KBM-7 (cell line): ENCODE data around the gene OPRD1.
"Not testable (repeated sequence)": the region's sequence is repeated elsewhere in the genome, so short reads cannot be mapped to it uniquely, and the experiment has no call there.

Experiments used
- DNase-seq: peaks from one replicate; pipeline ENCODE4 v3.0.0-alpha.2; 2015
- in situ Hi-C: fragments of 300-500 bp; cut with MboI; formaldehyde crosslinking; loops from 2 replicates; pipeline ENCODE4 v1.14.3; 2020; ENCODE audit warnings: low sequenced_read_pairs, low pct_unique_long_range_greater_than_20kb, mixed read lengths

OPRD1 gene

GRCh38 chr1:28833381-28833780 lies 21.4 kb downstream of the OPRD1 start:
- no peak for DNase-seq
- in situ Hi-C loops, result no loop called here

GRCh38 chr1:28835237-28835650 lies 23.3 kb downstream of the OPRD1 start:
- in situ Hi-C loops, result no loop called here
- no peak for DNase-seq

GRCh38 chr1:28836421-28836956 lies 24.5 kb downstream of the OPRD1 start:
- in situ Hi-C loops, result no loop called here
- DNase-seq, result no peak

GRCh38 chr1:28840928-28841544 lies 29.1 kb downstream of the OPRD1 start:
- in situ Hi-C loops, result no loop called here
- no peak for DNase-seq

DNA sequence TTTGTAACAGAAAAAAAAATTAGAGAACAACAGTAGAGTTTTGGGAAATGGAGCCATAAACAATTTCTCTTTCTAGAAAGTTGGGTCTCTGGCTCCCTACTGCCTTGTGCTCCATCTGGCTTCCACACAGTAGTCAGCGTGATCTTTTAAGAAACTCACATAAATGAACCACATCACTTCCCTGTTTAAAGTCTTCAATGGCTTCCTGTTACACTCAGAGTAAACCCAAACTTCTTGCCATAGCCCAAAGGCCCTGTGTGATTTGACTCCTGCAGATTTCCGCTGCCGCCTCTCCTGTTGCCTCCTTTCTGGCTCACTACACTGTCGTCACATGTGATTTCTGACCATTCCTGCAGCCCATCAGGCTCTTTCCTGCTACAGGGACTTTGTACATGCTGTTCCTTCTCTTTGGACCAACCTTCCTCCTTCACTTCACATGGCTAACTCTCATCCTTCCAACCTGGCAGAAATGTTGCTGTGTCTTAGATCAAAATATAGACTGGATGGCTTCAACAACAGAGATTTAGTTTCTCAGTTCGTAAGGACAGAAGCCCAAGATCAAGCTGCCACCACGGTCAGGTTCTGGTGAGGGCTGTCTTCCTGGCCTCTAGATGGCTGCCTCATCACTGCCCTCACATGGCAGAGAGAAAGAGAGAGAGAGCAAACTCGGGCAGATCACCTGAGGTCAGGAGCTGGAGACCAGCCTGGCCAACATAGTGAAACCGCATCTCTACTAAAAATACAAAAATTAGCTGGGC lies 34.0 kb downstream of the OPRD1 start:
- DNase-seq, result peak; percentile 61
- in situ Hi-C loops, result no loop called here

DNA sequence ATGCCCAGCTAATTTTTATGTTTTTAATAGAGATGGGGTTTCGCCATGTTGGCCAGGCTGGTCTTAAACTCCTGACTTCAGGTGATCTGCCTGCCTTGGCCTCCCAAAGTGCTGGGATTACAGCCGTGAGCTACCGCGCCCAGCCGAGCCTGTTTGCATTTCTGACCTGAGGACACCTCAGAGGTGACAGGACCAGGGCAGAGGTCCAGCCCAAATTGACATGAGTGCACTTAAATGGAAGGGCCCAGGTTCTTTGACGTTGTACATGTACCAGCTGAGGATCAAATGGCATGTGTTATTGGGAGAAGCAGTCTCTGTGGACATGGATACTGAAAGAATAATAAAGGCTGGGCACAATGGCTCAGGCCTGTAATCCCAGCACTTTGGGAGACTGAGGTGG lies 35.2 kb downstream of the OPRD1 start:
- DNase-seq, in situ Hi-C loops: not testable (repeated sequence)

- DNase-seq, result no peak
- in situ Hi-C loops, result no loop called here
Measured at GRCh38 chr1:28848416-28848815, 36.4 kb downstream of the OPRD1 start.

DNA sequence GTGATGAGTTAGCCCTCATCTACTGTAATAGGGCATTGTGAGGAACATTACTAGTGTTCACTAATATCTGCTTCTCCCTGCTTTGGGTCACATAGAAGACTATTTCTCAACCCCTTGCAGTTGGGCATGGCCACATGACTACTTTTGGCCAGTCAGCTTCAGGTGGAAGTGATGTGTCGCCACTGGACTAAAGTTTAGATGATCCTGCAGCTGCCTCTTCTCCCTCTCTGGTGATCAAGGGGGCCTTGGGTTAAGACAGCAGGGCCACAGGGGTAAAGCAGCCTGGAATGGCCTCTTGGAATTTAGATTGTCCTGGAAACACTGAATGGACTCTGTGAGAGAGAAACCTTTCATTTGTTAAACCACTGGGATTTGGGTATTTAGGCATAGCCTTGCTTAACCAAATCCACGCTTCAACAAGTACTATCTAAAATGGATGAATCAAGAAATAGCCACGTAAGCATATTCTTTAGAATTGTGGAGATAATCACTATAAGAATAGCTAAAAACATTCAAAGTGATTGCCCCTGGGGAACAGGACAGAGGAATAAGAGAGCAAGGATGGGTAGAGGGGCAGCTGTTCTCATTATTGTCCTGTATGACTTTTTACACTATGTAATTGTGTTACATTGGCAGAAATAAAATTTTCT lies 41.2 kb downstream of the OPRD1 start:
- DNase-seq, result no peak
- in situ Hi-C loops, result loop anchor here (25.0 kb wide), 1 partner anchor 216 kb away; the partner anchor contains the start of genes RNU11 and TAF12

DNA sequence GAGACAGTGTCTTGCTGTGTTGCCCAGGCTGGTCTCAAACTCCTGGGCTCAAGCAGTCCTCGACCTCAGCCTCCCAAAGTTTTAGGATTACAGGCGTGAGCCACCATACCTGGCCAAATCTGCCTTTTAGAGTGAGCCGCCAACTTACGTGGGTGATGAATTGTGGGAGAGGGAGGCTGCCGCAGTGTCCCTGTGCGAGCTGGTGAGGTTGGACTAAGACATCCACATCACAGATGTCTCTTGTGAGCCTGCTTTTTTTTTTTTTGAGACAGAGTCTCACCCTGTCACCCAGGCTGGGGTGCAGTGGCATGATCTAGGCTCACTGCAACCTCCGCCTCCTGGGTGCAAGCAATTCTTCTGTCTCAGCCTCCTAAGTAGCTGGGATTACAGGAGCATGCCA lies 42.4 kb downstream of the OPRD1 start:
- in situ Hi-C loops, result loop anchor here (25.0 kb wide), 1 partner anchor 217 kb away; the partner anchor contains the start of genes RNU11 and TAF12
- DNase-seq, result not testable (repeated sequence)

GRCh38 chr1:28855046-28855445 lies 43.1 kb downstream of the OPRD1 start:
- in situ Hi-C loops, result loop anchor here (25.0 kb wide), 1 partner anchor 218 kb away; the partner anchor contains the start of genes RNU11 and TAF12
- DNase-seq, result no peak

- in situ Hi-C loops, result loop anchor here (25.0 kb wide), 1 partner anchor 218 kb away; the partner anchor contains the start of genes RNU11 and TAF12
- DNase-seq, result no peak
Measured at GRCh38 chr1:28855469-28855951, 43.5 kb downstream of the OPRD1 start.

GRCh38 chr1:28855969-28856368 lies 44.0 kb downstream of the OPRD1 start:
- no peak for DNase-seq
- in situ Hi-C loops, result loop anchor here (25.0 kb wide), 1 partner anchor 219 kb away; the partner anchor contains the start of genes RNU11 and TAF12

GRCh38 chr1:28860332-28861073 lies 48.5 kb downstream of the OPRD1 start:
- DNase-seq, result no peak

DNA sequence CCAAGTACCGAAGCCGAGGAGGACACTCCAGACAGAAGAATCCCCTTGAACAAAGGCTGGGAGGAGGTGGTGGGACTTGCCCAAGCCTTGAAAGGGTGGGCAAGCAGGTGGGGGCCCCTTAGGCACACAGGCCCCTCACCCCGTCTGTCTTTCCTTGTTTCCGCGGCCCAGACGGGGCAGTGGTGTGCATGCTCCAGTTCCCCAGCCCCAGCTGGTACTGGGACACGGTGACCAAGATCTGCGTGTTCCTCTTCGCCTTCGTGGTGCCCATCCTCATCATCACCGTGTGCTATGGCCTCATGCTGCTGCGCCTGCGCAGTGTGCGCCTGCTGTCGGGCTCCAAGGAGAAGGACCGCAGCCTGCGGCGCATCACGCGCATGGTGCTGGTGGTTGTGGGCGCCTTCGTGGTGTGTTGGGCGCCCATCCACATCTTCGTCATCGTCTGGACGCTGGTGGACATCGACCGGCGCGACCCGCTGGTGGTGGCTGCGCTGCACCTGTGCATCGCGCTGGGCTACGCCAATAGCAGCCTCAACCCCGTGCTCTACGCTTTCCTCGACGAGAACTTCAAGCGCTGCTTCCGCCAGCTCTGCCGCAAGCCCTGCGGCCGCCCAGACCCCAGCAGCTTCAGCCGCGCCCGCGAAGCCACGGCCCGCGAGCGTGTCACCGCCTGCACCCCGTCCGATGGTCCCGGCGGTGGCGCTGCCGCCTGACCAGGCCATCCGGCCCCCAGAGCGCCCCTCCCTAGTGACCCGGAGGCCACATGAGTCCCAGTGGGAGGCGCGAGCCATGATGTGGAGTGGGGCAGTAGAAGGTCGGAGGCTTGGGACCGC lies 50.8 kb downstream of the OPRD1 start:
- in situ Hi-C loops, result loop anchor here (25.0 kb wide), 1 partner anchor 225 kb away; the partner anchor contains the start of genes RNU11 and TAF12
- no peak for DNase-seq

More at GRCh38 chr1:28860332-28861073, 48.5 kb downstream of the OPRD1 start:
- in situ Hi-C loops, result loop anchor here (25.0 kb wide), 1 partner anchor 223 kb away; the partner anchor contains the start of genes RNU11 and TAF12

DNA sequence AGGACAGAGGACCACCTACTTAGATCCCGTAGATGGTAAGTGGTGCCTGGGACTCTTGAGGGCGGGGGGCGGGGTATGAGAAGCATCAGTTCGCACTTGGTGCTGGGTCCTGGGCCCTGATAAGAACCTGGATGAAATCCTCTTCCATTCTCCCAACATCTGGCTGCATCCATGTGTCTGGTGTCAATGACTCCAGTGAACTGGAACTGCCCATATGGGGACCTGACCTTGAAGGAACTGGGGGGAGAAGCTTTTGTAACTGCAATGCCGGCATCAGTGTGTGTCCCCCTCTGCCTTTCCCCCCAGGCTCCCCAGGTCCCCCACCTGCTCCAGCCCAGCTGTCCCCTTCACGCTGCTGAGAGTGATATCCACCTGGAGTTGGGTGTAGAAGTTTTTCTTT lies 52.7 kb downstream of the OPRD1 start:
- in situ Hi-C loops, result loop anchor here (25.0 kb wide), 1 partner anchor 227 kb away; the partner anchor contains the start of genes RNU11 and TAF12

DNA sequence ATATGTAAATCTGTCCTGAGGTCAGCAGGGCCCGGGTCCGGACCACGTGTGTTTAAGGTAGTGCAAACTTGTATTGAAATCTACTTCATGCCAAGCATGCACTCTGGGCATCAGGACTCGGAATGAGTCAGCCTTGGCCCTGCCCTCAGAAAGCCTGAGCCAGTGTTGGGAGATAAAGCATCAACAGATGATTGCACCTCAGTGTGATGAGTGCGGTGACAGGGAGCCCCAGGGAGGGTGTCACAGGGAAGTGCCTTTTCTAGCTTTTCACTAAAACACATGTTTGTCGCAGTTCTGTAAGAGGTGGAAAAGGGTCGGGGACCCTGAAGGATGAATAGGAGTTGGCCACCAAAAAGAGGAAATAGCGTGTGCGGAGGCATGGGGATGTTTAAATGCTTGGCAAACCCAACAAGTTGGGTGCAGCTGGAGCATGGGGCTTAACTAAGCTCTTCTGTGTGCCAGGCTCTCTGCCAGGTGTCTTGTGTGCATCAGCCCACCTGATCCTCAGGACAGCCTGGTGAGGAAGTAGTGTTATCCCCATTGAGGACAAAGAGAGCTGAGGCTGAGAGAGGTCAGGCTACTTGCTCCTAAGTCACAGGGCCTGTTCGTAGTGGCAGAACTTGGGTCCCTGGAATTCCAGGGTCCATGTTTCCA lies 54.2 kb downstream of the OPRD1 start:
- in situ Hi-C loops, result loop anchor here (25.0 kb wide), 1 partner anchor 229 kb away; the partner anchor contains the start of genes RNU11 and TAF12
- DNase-seq, result peak; percentile 42

More for the DNA sequence above, 52.7 kb downstream of the OPRD1 start:
- DNase-seq, result no peak

DNA sequence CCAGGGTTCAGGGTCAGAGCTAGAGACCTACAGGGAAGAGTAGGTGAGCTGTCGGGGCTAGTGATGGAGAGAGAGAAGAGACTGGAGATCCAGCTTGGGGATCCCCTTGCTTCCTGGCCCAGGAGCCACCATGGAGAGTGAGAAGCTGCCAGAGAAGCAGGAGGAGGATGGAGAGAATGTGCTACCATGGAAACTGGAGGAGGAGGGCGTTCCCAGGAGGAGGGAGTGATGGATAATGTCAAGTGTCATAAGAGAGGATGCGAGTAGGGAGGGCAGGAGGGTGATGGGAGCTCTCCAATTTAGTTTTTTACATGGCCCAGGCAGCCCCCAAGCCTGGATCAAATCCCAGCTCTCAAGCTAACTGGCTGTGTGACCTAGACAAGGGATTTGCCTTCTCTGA lies 55.9 kb downstream of the OPRD1 start:
- in situ Hi-C loops, result loop anchor here (25.0 kb wide), 1 partner anchor 231 kb away; the partner anchor contains the start of genes RNU11 and TAF12

More for the DNA sequence above, 55.9 kb downstream of the OPRD1 start:
- DNase-seq, result no peak
